C4-2B (cell line): Measurements from ENCODE around the gene ZNF593OS.

Experiments
- H3K27ac ChIP-seq: fragments of 450-650 bp; 2 replicates; pipeline ENCODE4 v1.5.1; 2017
- CTCF ChIP-seq: fragments of 450-650 bp; conservative IDR thresholded peaks from 2 replicates; pipeline ENCODE4 v1.5.1; 2017; ENCODE audit warnings: mild to moderate bottlenecking
- ZFX ChIP-seq: fragments of 450-650 bp; IDR thresholded peaks from 2 replicates; pipeline ENCODE4 v1.6.1; 2017

ZNF593OS gene

GRCh38 chr1:26122988-26123973 is 48.4 kb downstream of the ZNF593OS start:
- no peak for TF ChIP-seq ZFX
- TF ChIP-seq CTCF = no peak
- H3K27ac ChIP-seq = no peak overlapping the region

- H3K27ac ChIP-seq = no peak overlapping the region; the same call in 1 of the 2 replicates
- TF ChIP-seq ZFX (no peak), CTCF (no peak)
Observed at GRCh38 chr1:26121854-26122773, 49.5 kb downstream of the ZNF593OS start.

- TF ChIP-seq ZFX (no peak), CTCF (no peak)
- no peak overlapping the region for H3K27ac ChIP-seq
Observed at GRCh38 chr1:26119892-26120608, 51.6 kb downstream of the ZNF593OS start.
